Natural killer cell (primary cell): ENCODE results near the gene EGFL8. TPM values are rescaled to one million over a fixed set of nuclear protein-coding genes. Genes with fewer than 3 reads are reported as not detected.

Experiments
- ATAC-seq, 3 donors: fragments of 150-1000 bp in 2 of 3; fragments of 200-7000 bp in 1 of 3; cut with Tn5 transposase; 1 replicate in 1 of 3; 2 replicates in 2 of 3; pipeline ENCODE4 v1.10.0; 2021; ENCODE audit warnings: mild to moderate bottlenecking in 2 of 3, moderate library complexity in 2 of 3
- DNase-seq, 2 donors: peaks; one replicate each; pipeline versions ENCODE4 v3.0.0 to v3.0.0-alpha.2; 2013 to 2021; ENCODE audit warnings: mixed read lengths in 1 of 2
- H3K27ac ChIP-seq: one replicate; pipeline ENCODE4 v1.5.1; 2013; ENCODE audit warnings: mild to moderate bottlenecking, low read length
- H3K27me3 ChIP-seq: one replicate; pipeline ENCODE4 v1.6.1; 2013; ENCODE audit warnings: low read length; ENCODE audit not compliant: control insufficient read depth, insufficient read depth
- H3K36me3 ChIP-seq: one replicate; pipeline ENCODE4 v1.6.1; 2013; ENCODE audit warnings: low read length; ENCODE audit not compliant: control insufficient read depth, insufficient read depth
- H3K4me1 ChIP-seq: one replicate; pipeline ENCODE4 v1.6.1; 2013; ENCODE audit warnings: low read length; ENCODE audit not compliant: control insufficient read depth, insufficient read depth
- H3K4me3 ChIP-seq: one replicate; pipeline ENCODE4 v1.5.1; 2013; ENCODE audit warnings: low read length
- H3K9me3 ChIP-seq: one replicate; pipeline ENCODE4 v1.6.1; 2013; ENCODE audit warnings: low read length; ENCODE audit not compliant: control insufficient read depth, insufficient read depth
- H3K27ac Mint-ChIP-seq, 2 donors: one replicate each; pipeline ENCODE4 v1.8.0; 2022; ENCODE audit warnings: mild to moderate bottlenecking in 2 of 2, mixed read lengths in 2 of 2, moderate library complexity in 1 of 2
- H3K27me3 Mint-ChIP-seq, 2 donors: one replicate each; pipeline ENCODE4 v1.8.0; 2022; ENCODE audit warnings: low read depth in 2 of 2, mixed read lengths in 2 of 2
- H3K36me3 Mint-ChIP-seq: one replicate; pipeline ENCODE4 v1.8.0; 2022; ENCODE audit warnings: mixed read lengths
- H3K4me1 Mint-ChIP-seq, 2 donors: one replicate each; pipeline ENCODE4 v1.8.0; 2022; ENCODE audit warnings: mixed read lengths in 2 of 2
- H3K4me3 Mint-ChIP-seq: one replicate; pipeline ENCODE4 v1.8.0; 2022; ENCODE audit warnings: mild to moderate bottlenecking, moderate library complexity, mixed read lengths
- H3K9me3 Mint-ChIP-seq, 2 donors: one replicate each; pipeline ENCODE4 v1.8.0; 2022; ENCODE audit warnings: mixed read lengths in 2 of 2
- WGBS: methylation state at CpG from one replicate; pipeline ENCODE4 v1.1.7; 2013; ENCODE audit warnings: missing lambda C conversion rate; ENCODE audit not compliant: insufficient coverage; 5-methylcytosine and 5-hydroxymethylcytosine counted together
- intact Hi-C: fragments of 100-400 bp; cut with micrococcal nuclease; formaldehyde crosslinking; loops from one replicate; pipeline ENCODE4 v1.14.2; 2022
- total RNA-seq, 4 donors: library from RNA; stranded (reverse); fragments of 120-200 nt in 1 of 4; gene quantifications; one replicate each; pipeline versions ENCODE4 v1.2.3 to v1.2.4, GENCODE V29; 2013 to 2022
- TF ChIP-seq, protein P1 (sequence below): fragments of 200-600 bp; IDR thresholded peaks from one replicate; pipeline ENCODE4 v1.8.0; 2022; ENCODE audit warnings: antibody characterized with exemption

EGFL8 gene
- total RNA-seq, 3 donors from 2014 or later (not counting 1 experiment from before 2014, with no cell fraction given) = 18.2 to 22.9 (median 20.1) TPM

DNA sequence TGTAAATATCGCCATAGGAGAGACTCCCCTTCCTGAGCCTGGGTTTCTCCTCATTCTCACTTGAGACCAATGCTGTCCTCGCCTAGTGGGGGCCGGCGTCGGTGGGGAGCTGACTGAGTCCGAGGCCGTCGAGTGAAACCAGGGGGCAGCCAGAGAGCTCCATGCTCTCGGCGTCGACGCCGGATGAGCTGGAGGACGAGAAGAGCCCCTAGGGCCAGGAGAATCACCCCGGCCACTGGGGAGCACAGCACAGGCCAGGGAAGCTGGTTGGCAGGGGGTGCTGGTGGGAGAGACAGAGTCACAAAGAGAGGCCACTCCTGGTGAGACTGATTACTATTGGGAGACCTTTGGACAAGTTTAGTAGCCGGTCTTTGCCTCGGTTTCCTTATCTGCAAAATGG lies 34.5 kb downstream of the EGFL8 start:
- ATAC-seq (no peak), DNase-seq (no peak)
- H3K9me3 ChIP-seq = no peaks in the 10 kb centered on the region
- Mint-ChIP-seq H3K27ac (peak overlapping the region in 1 of 2 donors; percentile 71), H3K4me1 (peaks cover 29 to 34% of the 10 kb centered on the region in 2 donors), H3K9me3 (no peaks in the 10 kb centered on the region), H3K36me3 (no peaks in the 10 kb centered on the region), H3K27me3 (no peaks in the 10 kb centered on the region), H3K4me3 (no peak overlapping the region)
- intact Hi-C loops = loop anchor here (5.0 to 10.0 kb wide), 3 partner anchors 224 to 773 kb away; partner anchors contain the start of genes DXO and PSMB8
- no peak overlapping the region for H3K27ac ChIP-seq
- H3K27me3 ChIP-seq = no peaks in the 10 kb centered on the region
- TF ChIP-seq, protein P1, sequence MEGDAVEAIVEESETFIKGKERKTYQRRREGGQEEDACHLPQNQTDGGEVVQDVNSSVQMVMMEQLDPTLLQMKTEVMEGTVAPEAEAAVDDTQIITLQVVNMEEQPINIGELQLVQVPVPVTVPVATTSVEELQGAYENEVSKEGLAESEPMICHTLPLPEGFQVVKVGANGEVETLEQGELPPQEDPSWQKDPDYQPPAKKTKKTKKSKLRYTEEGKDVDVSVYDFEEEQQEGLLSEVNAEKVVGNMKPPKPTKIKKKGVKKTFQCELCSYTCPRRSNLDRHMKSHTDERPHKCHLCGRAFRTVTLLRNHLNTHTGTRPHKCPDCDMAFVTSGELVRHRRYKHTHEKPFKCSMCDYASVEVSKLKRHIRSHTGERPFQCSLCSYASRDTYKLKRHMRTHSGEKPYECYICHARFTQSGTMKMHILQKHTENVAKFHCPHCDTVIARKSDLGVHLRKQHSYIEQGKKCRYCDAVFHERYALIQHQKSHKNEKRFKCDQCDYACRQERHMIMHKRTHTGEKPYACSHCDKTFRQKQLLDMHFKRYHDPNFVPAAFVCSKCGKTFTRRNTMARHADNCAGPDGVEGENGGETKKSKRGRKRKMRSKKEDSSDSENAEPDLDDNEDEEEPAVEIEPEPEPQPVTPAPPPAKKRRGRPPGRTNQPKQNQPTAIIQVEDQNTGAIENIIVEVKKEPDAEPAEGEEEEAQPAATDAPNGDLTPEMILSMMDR = no peak
- WGBS = 93% methylated on average over 17 of the region's 17 CpGs
- H3K4me3 ChIP-seq = no peak overlapping the region
- no peaks in the 10 kb centered on the region for H3K36me3 ChIP-seq
- peaks cover 30% of the 10 kb centered on the region for H3K4me1 ChIP-seq

DNA sequence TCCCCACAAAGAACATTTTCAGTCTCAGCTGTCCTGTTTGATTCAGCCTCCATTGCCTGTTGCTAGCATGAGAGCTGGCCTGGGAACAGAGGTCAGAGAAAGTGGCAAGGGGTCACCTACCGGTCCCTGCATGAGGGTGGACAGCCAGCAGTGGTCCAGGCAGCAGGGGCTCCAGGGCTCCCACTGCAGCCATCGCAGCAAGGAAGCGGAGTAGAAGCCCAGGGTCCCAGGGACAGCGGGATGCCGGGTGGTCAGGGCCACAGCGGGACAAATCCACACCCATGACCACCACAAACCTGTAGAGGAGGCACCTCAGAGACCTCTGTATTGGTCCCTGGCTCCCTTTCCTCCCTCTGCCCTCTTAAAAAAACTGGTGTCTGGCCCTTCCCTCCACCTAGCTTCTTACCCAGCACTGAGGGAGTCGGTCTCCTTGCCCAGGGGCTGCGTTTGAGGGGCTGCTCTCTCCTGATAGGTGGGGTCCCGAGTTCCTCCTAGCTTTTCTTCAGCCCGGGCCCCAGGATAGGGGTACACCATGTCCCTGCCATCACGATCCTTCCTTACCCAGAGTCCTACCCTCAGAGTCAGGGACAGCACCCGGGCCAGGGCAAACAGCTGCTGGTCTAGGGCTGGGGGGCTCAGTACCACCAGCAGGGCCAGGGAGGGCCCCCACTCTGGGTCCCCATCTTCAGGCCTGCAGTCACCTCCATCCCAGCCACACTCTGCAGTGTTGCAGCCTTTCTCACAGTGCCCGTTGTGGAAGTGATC lies 36.5 kb downstream of the EGFL8 start:
- ATAC-seq (no peak), DNase-seq (no peak)
- Histone ChIP-seq H3K4me3 (no peak overlapping the region), H3K27me3 (no peaks in the 10 kb centered on the region), H3K27ac (no peak overlapping the region), H3K36me3 (no peaks in the 10 kb centered on the region), H3K9me3 (no peaks in the 10 kb centered on the region), H3K4me1 (peaks cover 14% of the 10 kb centered on the region)
- intact Hi-C loops = no loop called here
- TF ChIP-seq, protein P1 = no peak
- no peak overlapping the region for H3K4me3 Mint-ChIP-seq
- peaks cover 12 to 13% of the 10 kb centered on the region in 2 donors for H3K4me1 Mint-ChIP-seq
- no peaks in the 10 kb centered on the region for H3K36me3 Mint-ChIP-seq
- peaks cover 9 to 11% of the 10 kb centered on the region in 2 donors for H3K27me3 Mint-ChIP-seq
- WGBS = 92% methylated on average over 12 of the region's 13 CpGs
- no peaks in the 10 kb centered on the region for H3K9me3 Mint-ChIP-seq
- no peak overlapping the region for H3K27ac Mint-ChIP-seq

DNA sequence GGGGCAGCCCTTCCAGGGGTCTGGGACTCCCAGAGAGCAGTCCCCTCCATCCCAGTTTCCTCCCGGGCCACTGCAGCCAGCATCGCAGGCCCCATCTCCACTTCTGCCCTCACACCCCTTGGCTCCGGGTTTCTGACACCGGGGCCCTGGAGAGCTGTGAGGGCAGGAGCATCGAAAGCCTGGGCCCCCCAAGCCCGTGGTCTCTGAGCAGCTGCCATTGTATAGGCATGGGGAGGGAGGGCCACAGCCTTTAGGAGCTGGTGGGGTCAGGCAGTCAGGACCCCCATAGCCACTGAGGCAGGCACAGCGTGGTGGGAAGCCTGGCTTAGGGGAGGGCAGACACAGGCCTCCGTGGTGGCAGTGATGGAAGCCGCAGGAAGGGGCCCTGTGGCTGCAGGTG lies 37.8 kb downstream of the EGFL8 start:
- no peak overlapping the region for H3K4me3 ChIP-seq
- no peaks in the 10 kb centered on the region for H3K9me3 Mint-ChIP-seq
- peaks cover 0 to under 1% of the 10 kb centered on the region in 2 donors for H3K4me1 Mint-ChIP-seq
- DNase-seq = no peak
- intact Hi-C loops = no loop called here
- H3K4me1 ChIP-seq = peaks cover 2% of the 10 kb centered on the region
- no peak for ATAC-seq
- no peaks in the 10 kb centered on the region for H3K9me3 ChIP-seq
- 86% methylated on average over 9 of the region's 9 CpGs for WGBS
- H3K27me3 ChIP-seq = no peaks in the 10 kb centered on the region
- H3K27ac Mint-ChIP-seq = no peak overlapping the region
- H3K36me3 ChIP-seq = no peaks in the 10 kb centered on the region
- H3K27ac ChIP-seq = no peak overlapping the region
- H3K4me3 Mint-ChIP-seq = no peak overlapping the region
- TF ChIP-seq, protein P1 = no peak
- H3K36me3 Mint-ChIP-seq = no peaks in the 10 kb centered on the region
- H3K27me3 Mint-ChIP-seq = peaks cover 9 to 18% of the 10 kb centered on the region in 2 donors
